Diencephalon (tissue), 1 donor: Measurements from ENCODE around the gene MRPS30. TPM values are rescaled to one million over a fixed set of nuclear protein-coding genes. Genes with fewer than 3 reads are reported as not detected.

Source experiments
- total RNA-seq: library from RNA; depleted of rRNA; stranded (reverse); fragments of >200 nt; gene quantifications from one replicate; pipeline ENCODE4 v1.2.3, GENCODE V29; 2014

Gene MRPS30
- total RNA-seq: 156 TPM

GRCh38 chr5:44808435-44809214, at the start of gene MRPS30:
MRPS30 (plus strand) TSS chr5:44808947; CDS start chr5:44808963, 16 bp downstream.

